NCI-H1105 (cell line): ENCODE measurements around the gene FBXO39.
"Not testable (repeated sequence)": the region's sequence is repeated elsewhere in the genome, so short reads cannot be mapped to it uniquely, and the experiment has no call there.

Experiments used
- DNase-seq: peaks from one replicate; lab custom pipeline; 2025; lab: John Stamatoyannopoulos, UW

The FBXO39 gene

DNA sequence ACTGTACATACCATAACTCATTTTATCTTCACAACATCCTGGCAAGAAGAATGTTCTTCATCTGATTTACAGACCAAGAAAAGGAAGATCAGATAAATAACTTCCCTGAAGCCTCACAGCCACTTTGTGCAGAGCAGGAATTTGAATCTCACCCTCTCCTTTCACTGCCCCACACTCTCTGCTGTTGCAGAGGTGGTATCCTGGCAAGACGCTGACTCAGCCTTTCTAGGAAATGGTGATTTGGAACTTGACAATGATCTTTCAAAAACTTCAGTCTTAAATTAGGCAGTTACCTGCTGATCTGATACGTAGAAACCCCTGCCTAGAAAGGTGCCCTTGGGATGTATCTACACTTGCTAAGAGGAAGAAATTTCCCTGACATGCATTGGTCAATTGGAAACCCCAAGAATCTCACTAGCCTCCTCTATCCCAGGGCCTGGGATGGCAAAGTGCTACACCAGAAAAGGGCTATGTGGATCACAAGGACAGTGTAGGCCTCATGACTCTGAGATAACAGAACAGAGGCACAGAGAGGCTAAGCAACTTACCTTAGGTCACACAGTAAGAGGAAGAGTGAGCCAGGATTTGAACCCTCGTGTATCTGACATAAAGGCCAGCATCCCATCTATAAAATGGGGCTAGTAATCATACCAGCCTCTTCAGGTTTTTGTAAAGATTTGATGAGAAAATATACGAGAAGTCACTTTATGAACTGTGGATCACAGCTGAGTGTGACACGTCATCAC lies 17.9 kb downstream of the FBXO39 start:
- no peak for DNase-seq

DNA sequence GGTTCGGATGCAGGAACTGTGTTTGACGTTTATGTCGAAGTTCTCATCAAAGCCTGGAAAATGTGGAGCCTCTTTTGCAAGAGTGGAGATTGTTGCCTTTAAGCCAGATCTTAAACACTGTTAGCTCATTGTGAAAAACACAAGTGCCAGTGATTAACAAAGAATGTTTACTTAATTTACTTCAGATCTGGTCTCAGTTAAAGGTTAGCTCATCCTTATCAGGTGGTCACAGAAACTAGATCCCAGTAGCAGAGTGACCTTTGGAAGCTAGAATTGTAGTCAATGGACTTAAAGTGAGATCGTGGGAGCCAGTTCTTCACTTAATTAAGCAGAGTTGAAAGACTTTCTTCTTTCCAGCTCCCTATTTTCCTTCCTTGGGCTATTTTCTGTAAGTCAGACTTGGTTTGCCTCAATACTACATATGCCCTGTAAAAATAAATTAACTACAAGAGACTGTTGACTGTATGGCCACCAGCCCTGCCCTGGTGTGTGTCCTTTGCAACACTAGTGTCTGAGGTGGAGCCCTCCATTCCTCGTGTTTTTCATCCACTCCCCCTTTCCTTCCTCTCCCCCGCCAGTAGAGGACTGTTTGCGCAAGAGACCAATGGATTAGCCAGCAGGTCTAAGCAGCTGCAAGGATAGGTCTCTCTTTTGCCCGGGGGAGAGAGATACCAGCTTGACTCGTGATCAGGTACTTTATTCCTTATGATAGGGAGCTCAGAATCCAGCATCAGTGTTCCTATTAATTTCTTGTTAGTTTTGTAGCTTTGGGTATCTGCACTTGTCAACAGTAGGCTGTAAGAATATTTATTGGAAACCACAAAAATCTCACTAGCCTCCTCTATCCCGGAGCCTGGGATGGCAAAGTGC lies 20.2 kb downstream of the FBXO39 start:
- DNase-seq = no peak

DNA sequence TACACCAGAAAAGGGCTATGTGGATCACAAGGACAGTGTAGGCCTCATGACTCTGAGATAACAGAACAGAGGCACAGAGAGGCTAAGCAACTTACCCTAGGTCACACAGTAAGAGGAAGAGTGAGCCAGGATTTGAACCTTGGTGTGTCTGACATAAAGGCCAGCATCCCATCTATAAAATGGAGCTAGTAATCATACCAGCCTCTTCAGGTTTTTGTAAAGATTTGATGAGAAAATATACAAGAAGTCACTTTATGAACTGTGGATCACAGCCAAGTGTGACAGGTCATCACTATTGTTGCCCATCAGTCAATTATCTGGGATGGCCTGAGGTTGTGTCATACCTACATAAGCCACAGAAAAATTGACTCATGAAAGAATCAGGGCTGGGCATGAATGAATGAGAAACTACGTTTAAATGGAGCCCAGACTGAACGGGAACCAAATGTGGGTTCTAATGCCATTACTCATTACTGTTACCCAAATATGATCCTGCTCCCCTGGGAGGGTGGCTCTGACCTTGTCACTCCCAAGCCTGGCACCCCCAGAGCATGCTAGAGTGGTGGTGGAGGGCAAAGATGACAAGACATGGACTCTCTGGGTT lies 21.0 kb downstream of the FBXO39 start:
- no peak for DNase-seq

DNA sequence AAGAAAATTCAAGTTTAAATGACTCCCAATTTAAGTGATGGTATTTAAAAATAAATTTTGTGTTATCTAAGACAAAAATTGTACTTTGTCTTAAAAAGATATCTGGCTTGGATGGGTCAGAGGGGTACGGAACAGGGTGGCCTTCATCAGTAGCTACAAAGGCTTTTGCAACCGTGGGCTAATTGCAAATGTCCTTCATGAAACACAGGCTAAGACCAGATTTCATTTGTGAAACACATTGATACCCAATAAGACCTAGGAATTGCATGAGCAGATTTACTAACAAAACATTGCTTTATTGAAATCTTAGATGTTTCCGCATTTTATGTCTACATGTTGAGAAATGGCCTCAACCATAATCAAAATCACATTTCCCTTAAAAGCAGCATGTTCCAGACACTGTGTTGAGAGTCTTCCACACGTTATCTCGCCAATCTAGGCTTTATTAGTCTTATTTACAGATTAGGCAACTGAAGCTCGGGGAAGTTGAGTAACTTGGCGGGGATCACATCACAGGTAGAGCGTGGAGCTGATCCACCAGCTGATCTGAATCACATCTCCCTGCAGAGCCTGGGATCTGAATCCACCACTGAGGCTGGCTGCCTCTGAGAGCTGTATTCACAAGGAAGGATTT lies 21.8 kb downstream of the FBXO39 start:
- no peak for DNase-seq

DNA sequence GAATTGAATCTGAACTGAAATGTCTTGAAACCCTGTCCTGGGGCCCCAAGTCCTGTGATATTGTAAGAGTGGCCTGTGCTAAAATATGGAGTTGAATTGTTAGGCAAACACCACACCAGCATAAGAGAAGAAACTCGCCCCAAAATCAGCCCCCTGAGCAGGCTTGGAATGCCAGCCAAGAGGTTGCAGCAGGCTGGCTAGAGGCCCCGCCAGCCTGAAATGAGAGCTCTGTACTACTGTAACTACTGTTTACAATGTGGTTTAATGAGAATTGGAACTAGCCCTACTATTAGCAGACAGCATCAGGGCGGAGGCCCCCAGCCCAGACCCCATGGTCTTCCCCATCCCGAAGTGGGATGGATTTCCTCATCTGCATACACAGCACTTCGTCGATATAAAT lies 23.7 kb downstream of the FBXO39 start:
- no peak for DNase-seq

DNA sequence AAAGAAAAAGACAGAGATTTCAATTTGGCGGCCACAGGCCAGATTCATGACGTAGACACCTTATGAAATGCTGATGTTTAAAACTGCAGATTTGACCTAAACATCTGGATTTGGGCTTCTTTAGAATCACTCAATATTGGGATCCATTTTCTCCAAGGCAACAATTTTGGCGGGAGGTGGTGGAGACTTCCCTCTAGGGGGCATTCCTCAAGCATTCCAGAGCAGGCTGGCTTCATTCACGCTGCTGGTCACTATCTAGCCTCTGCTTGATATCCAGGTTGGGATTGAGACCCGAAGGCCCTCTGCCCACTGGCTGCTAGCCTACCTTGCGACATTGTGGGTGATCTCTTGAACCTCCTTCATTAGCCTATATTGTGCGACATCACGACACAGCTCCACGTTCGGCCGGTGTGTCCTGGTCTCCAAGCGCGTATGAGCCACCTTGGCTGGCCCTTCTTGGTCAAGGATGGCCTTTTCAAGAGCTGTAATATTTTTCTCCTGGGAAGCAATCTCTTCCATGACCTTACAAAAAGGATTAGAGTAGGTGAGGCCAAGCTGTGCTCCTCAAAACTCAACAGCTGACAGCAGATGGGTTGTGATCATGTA lies 24.5 kb downstream of the FBXO39 start:
- no peak for DNase-seq

DNA sequence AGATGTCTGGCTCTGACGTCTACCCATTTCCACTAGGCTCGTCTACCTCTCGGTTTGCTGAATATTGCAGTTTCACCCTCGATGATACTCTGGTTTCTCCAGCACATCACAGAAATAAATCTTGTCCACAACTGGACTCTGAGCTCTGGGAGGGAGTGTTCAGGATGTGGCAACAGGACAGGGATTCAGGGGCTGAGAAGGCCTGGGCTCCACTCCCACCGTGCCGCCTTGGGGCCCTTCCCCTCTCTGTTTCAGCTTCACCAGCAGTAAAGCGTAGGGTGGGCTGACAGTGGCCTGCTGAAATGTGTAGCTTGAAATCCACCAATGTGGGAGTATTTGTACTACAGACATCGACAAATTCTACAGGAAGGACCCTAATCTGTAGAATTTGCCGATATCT lies 35.5 kb downstream of the FBXO39 start:
- no peak for DNase-seq

DNA sequence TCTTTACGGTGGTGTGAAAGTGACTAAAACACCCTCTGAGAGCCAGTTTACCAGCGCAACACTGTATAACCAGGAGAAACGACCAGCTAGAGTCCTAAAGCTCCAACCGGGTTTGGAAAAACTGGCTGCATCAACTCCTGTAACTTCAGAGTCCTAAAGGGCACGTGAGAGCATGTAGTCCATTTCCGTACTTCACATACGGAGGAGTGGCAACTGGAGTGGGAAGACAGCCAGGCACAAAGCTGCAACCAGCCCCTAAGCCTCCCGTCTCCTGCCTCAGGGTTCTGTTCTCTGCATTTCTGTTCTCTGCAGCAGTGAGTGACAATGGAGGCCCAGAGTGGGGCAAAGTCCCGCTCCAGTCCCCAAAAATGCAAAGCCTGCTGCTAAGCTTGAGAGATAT lies 36.3 kb downstream of the FBXO39 start:
- DNase-seq = no peak

DNA sequence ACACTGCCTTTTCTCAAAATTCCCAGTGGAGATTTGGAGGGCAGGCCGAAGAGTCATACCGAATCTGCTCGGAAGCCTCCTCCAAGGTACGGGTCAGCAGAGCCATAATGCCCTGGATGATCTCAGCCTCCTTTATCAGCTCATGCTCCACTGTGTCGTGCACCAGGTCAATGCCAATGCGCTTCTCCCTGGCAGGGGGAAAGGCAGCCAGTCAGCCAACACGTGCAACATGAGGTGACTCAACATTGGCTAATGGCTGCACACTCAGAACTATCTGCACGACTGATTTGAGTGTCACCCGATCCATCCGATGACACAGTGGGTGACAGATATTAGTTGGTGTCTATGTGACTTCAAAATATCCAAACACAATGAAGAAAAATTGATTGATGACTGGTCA lies 39.8 kb downstream of the FBXO39 start:
- DNase-seq = no peak

DNA sequence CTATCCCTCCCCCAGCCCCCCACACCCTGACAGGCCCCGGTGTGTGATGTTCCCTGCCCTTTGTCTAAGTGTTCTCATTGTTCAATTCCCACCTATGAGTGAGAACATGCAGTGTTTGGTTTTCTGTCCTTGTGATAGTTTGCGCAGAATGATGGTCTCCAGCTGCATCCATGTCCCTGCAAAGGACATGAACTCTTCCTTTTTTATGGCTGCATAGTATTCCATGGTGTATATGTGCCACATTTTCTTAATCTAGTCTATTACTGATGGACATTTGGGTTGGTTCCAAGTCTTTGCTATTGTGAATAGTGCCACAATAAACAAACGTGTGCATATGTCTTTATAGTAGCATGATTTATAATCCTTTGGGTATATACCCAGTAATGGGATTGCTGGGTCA lies 40.4 kb downstream of the FBXO39 start:
- DNase-seq = not testable (repeated sequence)

DNA sequence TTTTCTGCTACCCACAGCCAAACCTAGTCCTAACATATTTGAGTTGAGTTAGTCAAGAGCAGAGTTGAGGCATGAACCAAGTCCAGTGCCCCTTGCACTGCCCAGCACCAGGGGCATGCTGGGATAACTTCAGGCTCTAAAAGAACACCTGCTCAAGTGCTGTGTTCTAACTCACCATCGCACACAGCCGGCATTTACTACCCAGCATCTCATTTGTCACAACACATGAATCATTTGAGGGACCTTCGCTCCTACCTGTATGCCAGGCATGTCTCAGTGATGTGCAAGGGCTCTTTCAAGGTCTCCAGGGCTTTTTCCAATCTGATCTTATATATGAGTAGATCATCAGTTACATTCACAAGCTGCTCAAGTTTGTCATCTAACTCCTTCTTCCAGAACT lies 42.9 kb downstream of the FBXO39 start:
- DNase-seq = no peak

DNA sequence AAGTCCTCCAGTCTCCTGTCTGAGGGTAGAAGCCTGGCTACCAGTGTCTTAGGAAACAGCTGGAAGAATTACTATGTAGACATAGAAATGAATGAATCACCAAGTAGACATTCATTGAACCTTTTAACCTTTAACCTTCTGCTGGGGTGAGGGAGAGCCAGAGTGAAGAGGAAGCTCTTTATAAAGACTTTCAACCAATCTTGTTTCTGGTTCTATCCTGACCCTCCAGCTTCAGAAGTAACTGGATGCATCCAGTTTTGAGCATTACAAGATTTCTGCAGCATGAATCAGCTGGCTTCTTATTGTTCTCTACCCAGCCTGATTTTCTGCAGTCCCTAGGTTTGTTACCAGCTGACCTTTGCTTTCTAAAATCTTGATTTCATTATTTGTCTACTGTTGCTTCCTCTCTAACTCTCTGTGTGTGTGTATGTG lies 47.0 kb downstream of the FBXO39 start:
- DNase-seq = no peak

DNA sequence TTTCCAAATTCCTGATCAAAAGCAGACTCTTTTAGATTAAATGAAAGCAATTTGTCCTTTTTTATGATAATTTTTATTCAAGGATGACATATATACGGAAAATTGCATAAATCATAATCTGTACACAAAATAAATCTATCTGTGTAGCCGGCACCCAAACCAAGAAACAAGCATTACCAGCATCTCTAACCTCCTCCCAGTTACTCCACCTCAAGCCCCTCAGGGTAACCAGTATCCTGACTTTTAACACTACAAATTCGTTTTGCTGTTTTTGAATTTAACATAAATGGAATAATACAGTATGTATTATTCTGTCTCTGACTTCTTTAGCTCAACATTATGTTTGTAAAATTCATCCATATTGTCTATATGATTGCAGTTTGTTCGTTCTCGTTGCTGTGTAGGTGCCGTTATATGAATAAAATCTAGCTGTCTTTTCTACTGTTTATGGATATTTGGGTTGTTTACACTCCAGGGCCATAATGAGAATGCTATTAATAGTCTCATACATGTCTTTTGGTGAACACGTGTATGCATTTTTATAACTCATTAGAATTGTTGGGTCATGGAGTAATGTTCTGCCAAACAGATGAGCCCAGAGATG lies 54.5 kb downstream of the FBXO39 start:
- no peak for DNase-seq

DNA sequence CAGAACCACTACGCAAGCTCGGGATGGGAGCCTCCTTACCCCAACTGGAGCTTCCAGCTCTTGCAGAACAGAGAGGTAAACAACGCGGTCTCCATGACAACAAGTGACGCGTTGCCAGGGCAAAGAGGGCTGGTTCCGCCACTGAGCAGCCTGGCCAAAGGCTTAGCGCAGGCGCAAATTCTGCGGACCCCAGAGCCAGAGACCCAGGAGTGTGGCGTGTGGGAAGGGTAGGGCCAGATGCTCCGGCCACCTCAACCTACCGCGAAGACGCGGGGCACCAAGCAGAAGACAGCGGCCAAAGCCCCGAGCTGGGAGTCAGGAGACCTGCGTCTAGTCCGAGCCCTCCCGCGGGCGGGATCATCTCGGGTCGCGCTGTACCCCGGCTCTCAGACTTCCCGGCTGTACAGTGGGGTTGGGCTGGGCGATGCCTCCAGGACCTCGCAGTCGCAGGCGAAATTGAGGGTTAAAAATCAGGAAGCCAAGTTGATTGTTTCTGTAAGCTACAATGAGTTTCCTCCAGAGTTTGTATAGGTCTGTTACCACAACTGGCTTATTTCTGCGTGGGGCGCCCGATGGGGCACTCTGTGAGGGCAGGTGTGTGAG lies 55.7 kb downstream of the FBXO39 start, which contains the start of gene TEKT1:
Gene TEKT1, minus strand, starts transcription at position 69 of the 603 bp plus-strand sequence. CDS start 1,353 bp downstream, outside the sequence.
- peak; percentile 90 for DNase-seq
